ENCODE data around the gene LRRC4. TPM values are rescaled to one million over a fixed set of nuclear protein-coding genes. Genes with fewer than 3 reads are reported as not detected.

The LRRC4 gene
- total RNA-seq, 1 experiment from 2014 or later = 0.39 TPM

- H3K4me3 ChIP-seq = no peak overlapping the region
- no peaks in the 10 kb centered on the region for H3K36me3 ChIP-seq (ENCODE audit: low read depth)
- H3K4me2 ChIP-seq = no peak overlapping the region
- H3K79me2 ChIP-seq (ENCODE audit: low read depth) = no peaks in the 10 kb centered on the region
- ChIA-PET CTCF (no interaction called here), POLR2A (ENCODE audit: unreplicated experiment) (interaction anchor here (0.6 kb wide), 1 partner anchor 37 kb away, joined by 6 read pairs; no protein-coding TSS in a partner anchor)
- no peaks in the 10 kb centered on the region for H3F3A ChIP-seq (ENCODE audit: insufficient read depth, low read depth)
- H3K27ac ChIP-seq = no peak overlapping the region
- DNase-seq = no peak
- no peak overlapping the region for H2AFZ ChIP-seq
- intact Hi-C loops (cut with micrococcal nuclease; ENCODE audit: unreplicated experiment) = loop anchor here (5.0 kb wide), 1 partner anchor 63 kb away; no protein-coding TSS in a partner anchor
- H3K4me1 ChIP-seq (replicated peaks; ENCODE audit: insufficient read depth) = no peaks in the 10 kb centered on the region
- no peaks in the 10 kb centered on the region for H3K9me3 ChIP-seq (ENCODE audit: insufficient read depth, low read depth)
- no peaks in the 10 kb centered on the region for H3K27me3 ChIP-seq (ENCODE audit: insufficient read depth, low read depth)
- H4K20me1 ChIP-seq (ENCODE audit: insufficient read depth) = no peaks in the 10 kb centered on the region
- BruUV-seq (replicated peaks) = no TSS peak
- no peaks in the 10 kb centered on the region for H3K9me2 ChIP-seq (ENCODE audit: insufficient read depth)
- TF ChIP-seq EZH2 (IDR thresholded peaks at IDR 0.05; ENCODE audit: low read depth) = no peak
- TF ChIP-seq, protein P1, sequence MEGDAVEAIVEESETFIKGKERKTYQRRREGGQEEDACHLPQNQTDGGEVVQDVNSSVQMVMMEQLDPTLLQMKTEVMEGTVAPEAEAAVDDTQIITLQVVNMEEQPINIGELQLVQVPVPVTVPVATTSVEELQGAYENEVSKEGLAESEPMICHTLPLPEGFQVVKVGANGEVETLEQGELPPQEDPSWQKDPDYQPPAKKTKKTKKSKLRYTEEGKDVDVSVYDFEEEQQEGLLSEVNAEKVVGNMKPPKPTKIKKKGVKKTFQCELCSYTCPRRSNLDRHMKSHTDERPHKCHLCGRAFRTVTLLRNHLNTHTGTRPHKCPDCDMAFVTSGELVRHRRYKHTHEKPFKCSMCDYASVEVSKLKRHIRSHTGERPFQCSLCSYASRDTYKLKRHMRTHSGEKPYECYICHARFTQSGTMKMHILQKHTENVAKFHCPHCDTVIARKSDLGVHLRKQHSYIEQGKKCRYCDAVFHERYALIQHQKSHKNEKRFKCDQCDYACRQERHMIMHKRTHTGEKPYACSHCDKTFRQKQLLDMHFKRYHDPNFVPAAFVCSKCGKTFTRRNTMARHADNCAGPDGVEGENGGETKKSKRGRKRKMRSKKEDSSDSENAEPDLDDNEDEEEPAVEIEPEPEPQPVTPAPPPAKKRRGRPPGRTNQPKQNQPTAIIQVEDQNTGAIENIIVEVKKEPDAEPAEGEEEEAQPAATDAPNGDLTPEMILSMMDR (conservative IDR thresholded peaks at IDR 0.05) = no peak
Observed at GRCh38 chr7:128045766-128046165, 14.5 kb upstream of the LRRC4 start.

- Histone ChIP-seq H3K36me3 (ENCODE audit: low read depth) (no peaks in the 10 kb centered on the region), H3K79me2 (ENCODE audit: low read depth) (no peaks in the 10 kb centered on the region), H3K27me3 (ENCODE audit: insufficient read depth, low read depth) (no peaks in the 10 kb centered on the region), H3F3A (ENCODE audit: insufficient read depth, low read depth) (no peaks in the 10 kb centered on the region), H3K9me2 (ENCODE audit: insufficient read depth) (no peaks in the 10 kb centered on the region), H3K4me1 (replicated peaks; ENCODE audit: insufficient read depth) (no peaks in the 10 kb centered on the region), H2AFZ (no peak overlapping the region), H3K4me2 (no peak overlapping the region), H3K27ac (no peak overlapping the region), H4K20me1 (ENCODE audit: insufficient read depth) (no peaks in the 10 kb centered on the region), H3K9me3 (ENCODE audit: insufficient read depth, low read depth) (no peaks in the 10 kb centered on the region), H3K4me3 (no peak overlapping the region)
- CTCF ChIA-PET = no interaction called here
- POLR2A ChIA-PET (ENCODE audit: unreplicated experiment) = no interaction called here
- intact Hi-C loops (cut with micrococcal nuclease; ENCODE audit: unreplicated experiment) = loop anchor here (5.0 kb wide), 1 partner anchor 63 kb away; no protein-coding TSS in a partner anchor
- TF ChIP-seq, protein P1 (conservative IDR thresholded peaks at IDR 0.05) = no peak
- TF ChIP-seq EZH2 (IDR thresholded peaks at IDR 0.05; ENCODE audit: low read depth) = no peak
- no peak for DNase-seq
- BruUV-seq (replicated peaks) = no TSS peak
Observed at GRCh38 chr7:128045158-128045557, 13.9 kb upstream of the LRRC4 start.

- Histone ChIP-seq H2AFZ (no peak overlapping the region), H3K4me3 (no peak overlapping the region), H3K36me3 (ENCODE audit: low read depth) (no peaks in the 10 kb centered on the region), H3K4me1 (replicated peaks; ENCODE audit: insufficient read depth) (no peaks in the 10 kb centered on the region), H4K20me1 (ENCODE audit: insufficient read depth) (no peaks in the 10 kb centered on the region), H3K27ac (no peak overlapping the region), H3K9me2 (ENCODE audit: insufficient read depth) (no peaks in the 10 kb centered on the region), H3K27me3 (ENCODE audit: insufficient read depth, low read depth) (no peaks in the 10 kb centered on the region), H3K79me2 (ENCODE audit: low read depth) (no peaks in the 10 kb centered on the region), H3F3A (ENCODE audit: insufficient read depth, low read depth) (no peaks in the 10 kb centered on the region), H3K9me3 (ENCODE audit: insufficient read depth, low read depth) (no peaks in the 10 kb centered on the region), H3K4me2 (no peak overlapping the region)
- no peak for DNase-seq
- TF ChIP-seq, protein P1 (conservative IDR thresholded peaks at IDR 0.05) = no peak
- BruUV-seq (replicated peaks) = no TSS peak
- intact Hi-C loops (cut with micrococcal nuclease; ENCODE audit: unreplicated experiment) = no loop called here
- ChIA-PET CTCF (no interaction called here), POLR2A (ENCODE audit: unreplicated experiment) (interaction anchor here (0.9 kb wide), 1 partner anchor 18 kb away, joined by 3 read pairs; no protein-coding TSS in a partner anchor)
Observed at GRCh38 chr7:128044064-128044463, 12.8 kb upstream of the LRRC4 start.
